CD4-positive, alpha-beta T cell treated with Interleukin-15 for 4 hours (primary cell): Measurements from ENCODE around the gene RIC3.

Experiments used
- DNase-seq: peaks from one replicate; pipeline ENCODE4 v3.0.0-alpha.2; 2020; ENCODE audit warnings: low spot score

The RIC3 gene

GRCh38 chr11:8168485-8169257 is at the start of gene RIC3:
Gene RIC3 (minus strand): TSS chr11:8169025. CDS start chr11:8168989, 36 bp downstream.
- DNase-seq: peak; percentile 37

GRCh38 chr11:8218409-8218808 is 49.6 kb upstream of the RIC3 start:
- DNase-seq: no peak

- DNase-seq: no peak
Observed at GRCh38 chr11:8217926-8218325, 49.1 kb upstream of the RIC3 start.

GRCh38 chr11:8217136-8217535 is 48.3 kb upstream of the RIC3 start:
- DNase-seq: no peak

GRCh38 chr11:8213376-8213775 is 44.6 kb upstream of the RIC3 start:
- no peak for DNase-seq

- no peak for DNase-seq
Observed at GRCh38 chr11:8209208-8209807, 40.5 kb upstream of the RIC3 start.

- DNase-seq: no peak
Observed at GRCh38 chr11:8207080-8208000, 38.5 kb upstream of the RIC3 start.

- DNase-seq: no peak
Observed at GRCh38 chr11:8206251-8207079, 37.6 kb upstream of the RIC3 start.

GRCh38 chr11:8205566-8205965 is 36.7 kb upstream of the RIC3 start:
- DNase-seq: no peak

GRCh38 chr11:8204596-8204995 is 35.8 kb upstream of the RIC3 start:
- DNase-seq: no peak

GRCh38 chr11:8204025-8204424 is 35.2 kb upstream of the RIC3 start:
- DNase-seq: no peak

- DNase-seq: no peak
Observed at GRCh38 chr11:8203414-8203715, 34.5 kb upstream of the RIC3 start.

- DNase-seq: no peak
Observed at GRCh38 chr11:8202516-8203413, 33.9 kb upstream of the RIC3 start.

- DNase-seq: no peak
Observed at GRCh38 chr11:8201644-8202365, 33.0 kb upstream of the RIC3 start.

- no peak for DNase-seq
Observed at GRCh38 chr11:8199676-8200075, 30.9 kb upstream of the RIC3 start.

GRCh38 chr11:8196749-8197148 is 27.9 kb upstream of the RIC3 start:
- no peak for DNase-seq

- no peak for DNase-seq
Observed at GRCh38 chr11:8194956-8195355, 26.1 kb upstream of the RIC3 start.

- DNase-seq: no peak
Observed at GRCh38 chr11:8192896-8193209, 24.0 kb upstream of the RIC3 start.

GRCh38 chr11:8192016-8192895 is 23.4 kb upstream of the RIC3 start:
- peak; percentile 31 for DNase-seq
